ENCODE data around the gene EOLA1.
"Not testable (repeated sequence)": the region's sequence is repeated elsewhere in the genome, so short reads cannot be mapped to it uniquely, and the experiment has no call there.

EOLA1 gene

GRCh38 chrX:149540621-149541520 is at the start of gene EOLA1:
TSS of gene EOLA1 (plus strand) at chrX:149541012. CDS start at chrX:149545631, 4,619 bp downstream.
- DNase-seq = peak; percentile 88

DNA sequence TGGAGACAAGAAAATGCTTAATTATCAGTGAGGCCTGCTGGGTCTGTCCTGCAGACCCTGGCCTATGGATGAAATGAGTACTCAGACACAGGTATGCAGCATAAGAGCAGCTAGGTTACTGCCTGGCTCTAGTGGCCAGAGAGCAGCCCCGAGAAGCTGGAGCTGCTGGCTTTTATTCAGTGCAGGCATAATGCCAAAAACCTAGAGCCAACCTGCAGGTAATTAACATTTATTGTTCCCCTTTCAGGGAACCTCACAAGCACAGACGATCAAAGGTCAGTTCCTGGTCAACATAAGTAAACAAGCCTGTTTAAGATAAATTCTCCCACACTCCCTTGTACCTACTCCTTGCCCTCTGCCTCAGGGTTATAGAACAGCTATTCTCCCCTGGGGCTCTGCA is 49.0 kb upstream of the EOLA1 start:
- no peak for DNase-seq

DNA sequence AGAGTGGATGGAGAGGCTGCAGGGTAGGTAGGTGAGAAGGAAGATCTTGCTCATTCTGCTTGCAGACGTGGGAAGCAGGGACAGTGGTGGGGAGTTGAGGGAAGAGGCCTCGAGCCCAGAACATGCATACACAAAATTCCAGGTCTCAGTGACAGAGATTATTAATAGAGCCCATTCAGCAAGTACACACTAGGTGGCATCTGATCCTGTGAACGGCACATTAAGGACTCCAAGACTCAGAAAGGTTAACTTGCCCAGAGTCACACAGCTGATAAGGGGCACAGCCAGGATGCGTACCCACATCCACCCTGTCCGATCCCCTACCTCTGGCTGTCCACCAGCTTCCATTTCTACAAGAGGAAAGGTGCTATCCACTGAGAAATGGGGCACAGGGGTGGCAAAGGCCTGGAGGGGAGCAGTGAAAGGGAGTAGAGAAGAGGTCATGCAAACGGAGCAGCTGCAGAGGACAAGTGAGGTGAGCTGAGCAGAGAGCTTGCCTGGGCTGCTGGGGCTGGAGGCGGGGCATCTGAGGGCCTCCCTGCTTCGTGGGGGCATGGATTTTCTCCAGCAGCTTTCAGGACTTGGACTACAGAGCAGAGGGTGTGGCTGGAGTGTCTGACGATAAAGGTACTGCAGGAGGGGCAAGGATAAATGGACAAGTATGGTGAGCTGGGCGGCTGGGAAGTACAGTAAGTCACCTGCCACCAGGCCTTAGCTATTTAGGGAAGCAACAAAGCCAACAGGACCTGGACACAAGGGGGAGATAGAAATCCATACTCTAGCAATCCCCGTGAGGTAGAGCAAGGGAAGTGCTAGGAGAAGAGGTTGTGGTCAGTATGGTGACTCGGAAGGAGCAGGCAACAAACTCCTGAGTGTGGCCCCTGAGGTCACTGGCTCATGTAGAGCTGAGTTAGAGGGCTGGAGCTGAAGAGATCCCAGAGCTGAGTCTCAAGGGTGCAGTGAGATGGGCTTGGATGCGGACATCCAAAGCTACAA is 46.9 kb upstream of the EOLA1 start:
- DNase-seq = no peak

DNA sequence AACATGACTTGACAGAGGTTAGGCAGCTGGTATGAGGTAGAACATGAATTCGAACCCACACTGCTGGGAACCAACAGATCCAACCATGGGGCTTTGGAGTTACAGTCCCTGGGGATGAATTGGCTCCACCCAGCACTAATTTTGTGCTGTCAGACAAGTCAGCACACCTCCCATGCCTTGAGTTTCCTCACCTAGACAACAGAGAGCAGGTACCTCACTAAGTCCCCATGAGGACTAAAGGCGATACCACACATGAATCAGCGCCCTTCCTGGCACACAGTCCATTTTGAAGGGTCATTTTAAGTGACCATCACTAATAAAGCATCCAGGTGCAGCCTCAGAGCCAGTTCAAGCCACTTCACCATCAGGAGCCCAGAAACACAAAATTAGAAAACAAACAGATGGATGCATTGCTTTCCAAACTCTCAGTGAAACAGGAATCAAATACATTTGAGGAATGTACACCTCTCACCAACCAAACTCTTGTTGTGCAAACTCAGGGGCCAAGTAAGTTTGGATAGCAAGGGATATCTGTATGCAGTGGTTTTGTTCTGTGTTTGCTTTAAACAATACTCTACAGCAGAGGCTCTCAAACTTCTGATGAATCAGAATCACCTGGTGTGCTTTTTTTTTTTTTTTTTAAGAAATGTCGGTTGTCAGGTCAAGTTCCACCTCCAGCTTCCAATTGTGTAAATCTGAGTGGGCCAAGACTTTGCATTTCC is 45.8 kb upstream of the EOLA1 start:
- no peak for DNase-seq

GRCh38 chrX:149495573-149496071 is 45.2 kb upstream of the EOLA1 start:
- no peak for DNase-seq

GRCh38 chrX:149497054-149497453 is 43.8 kb upstream of the EOLA1 start:
- no peak for DNase-seq

- no peak for DNase-seq
These were observed 43.2 kb upstream of the EOLA1 start for GRCh38 chrX:149497626-149498025.

- no peak for DNase-seq
These were observed 42.0 kb upstream of the EOLA1 start for GRCh38 chrX:149498767-149499166.

- no peak for DNase-seq
These were observed 41.0 kb upstream of the EOLA1 start for GRCh38 chrX:149499766-149500165.

GRCh38 chrX:149502923-149503322 is 37.9 kb upstream of the EOLA1 start:
- not testable (repeated sequence) for DNase-seq

- DNase-seq = peak; percentile 48
These were observed 37.4 kb upstream of the EOLA1 start for GRCh38 chrX:149503446-149503845.

DNA sequence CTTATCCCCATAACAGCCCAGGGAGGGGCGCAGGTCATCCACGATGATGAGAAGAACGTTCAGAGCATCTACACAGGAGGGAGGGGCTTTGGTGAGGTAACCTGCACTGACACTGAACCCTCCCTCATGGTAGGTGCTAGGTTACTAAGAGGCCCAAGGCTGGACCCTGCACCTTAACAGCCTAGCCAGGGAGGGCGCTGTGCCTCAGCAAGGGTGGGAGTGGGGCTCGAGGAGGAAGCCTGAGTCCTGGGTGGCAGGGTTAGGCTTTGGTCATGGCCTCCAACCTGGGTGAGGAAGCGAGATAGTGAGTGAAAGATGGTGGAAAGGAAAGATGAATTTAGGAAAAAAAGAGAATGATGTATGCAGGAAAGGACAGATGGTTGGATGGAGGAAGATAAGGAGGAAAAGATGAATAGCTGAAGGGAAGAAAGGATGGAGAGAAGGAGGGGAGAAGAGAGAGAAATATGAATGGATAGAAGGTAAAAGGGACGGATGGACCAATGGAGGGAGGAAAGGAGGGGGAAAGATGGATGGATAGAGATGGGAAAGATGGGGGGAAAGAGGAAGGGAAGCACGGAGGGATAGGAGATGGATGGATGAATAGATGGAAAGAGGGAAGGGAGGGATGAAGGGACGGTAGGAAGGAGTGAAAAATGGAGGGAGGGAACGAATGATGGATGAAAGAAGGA is 36.4 kb upstream of the EOLA1 start:
- no peak for DNase-seq

DNA sequence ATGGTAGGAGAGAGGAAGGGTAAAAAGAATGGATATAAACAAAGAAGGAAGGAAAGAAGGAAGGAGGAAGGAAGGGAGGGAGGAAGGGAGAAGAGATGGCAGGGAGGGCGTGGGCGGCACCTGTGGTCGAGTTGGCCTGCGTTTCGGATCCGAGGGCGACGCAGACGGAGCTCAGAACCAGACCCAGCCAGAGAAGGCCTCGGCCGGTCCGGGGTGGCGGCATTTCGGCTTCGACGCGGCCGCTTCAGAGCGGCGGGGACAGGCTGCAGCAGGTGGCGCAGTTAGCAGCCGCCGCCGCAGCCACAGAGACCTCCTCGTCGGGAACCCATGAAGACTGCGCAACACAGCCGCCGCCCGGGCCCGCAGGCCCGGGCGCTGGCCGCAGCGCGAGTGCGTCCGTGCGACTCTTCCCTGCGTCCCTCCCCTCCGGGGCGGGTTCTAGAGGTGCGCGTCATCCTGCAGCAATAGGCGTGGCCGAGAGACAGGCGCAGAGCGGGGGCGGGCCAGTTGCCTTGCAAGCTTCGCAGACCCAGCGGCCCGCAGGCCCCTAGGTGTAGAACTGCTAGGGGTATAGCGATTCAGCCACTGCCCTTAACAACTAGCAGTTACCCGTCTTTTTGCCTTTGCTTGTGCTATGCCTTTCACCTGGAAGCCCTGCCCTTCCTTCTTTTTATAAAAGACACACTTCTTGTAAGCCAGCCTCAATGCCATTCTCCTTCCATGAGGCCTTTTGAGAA is 35.7 kb upstream of the EOLA1 start, which contains the start of gene IDS:
IDS (minus strand) TSS at position 392 of the 737 bp plus-strand sequence; CDS start at position 223, 169 bp downstream.
- DNase-seq = peak; percentile 64

DNA sequence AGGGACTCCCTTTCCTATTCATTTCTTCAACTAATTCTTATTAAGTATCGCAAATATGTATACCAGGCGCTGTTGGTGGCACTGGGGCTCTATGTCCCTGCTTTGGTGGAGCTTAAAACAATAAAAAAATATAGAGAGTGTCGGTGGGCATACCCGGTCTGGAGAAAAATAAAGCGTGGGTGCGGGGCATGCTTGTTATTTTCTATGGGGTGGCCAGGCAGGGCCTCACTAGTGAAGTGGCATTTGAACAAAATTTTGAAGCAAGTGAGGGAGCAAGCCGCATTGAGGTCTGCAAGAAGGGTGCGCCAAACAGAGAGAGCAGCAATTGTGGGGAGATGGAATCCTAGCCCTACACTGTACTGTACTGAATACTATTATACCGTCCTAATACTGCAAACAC is 35.1 kb upstream of the EOLA1 start:
- DNase-seq = no peak

GRCh38 chrX:149506349-149506748 is 34.5 kb upstream of the EOLA1 start:
- no peak for DNase-seq

DNA sequence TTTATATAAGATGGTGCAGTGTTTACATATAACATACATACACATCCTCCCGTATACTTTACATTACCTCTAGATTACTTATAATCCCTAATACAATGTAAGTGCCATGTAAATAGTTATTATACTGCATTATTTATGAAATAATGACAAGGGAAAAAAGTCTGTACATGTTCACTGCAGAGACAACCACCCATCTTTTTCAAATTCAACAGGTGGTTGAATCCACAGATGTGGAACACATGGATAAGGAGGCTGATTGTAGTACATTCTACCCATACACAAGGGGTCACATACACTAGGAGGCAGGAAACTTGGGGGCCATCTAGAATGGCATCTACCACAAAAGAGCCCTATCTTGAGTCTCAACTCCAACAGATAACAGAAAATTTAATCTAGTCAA is 32.3 kb upstream of the EOLA1 start:
- no peak for DNase-seq

DNA sequence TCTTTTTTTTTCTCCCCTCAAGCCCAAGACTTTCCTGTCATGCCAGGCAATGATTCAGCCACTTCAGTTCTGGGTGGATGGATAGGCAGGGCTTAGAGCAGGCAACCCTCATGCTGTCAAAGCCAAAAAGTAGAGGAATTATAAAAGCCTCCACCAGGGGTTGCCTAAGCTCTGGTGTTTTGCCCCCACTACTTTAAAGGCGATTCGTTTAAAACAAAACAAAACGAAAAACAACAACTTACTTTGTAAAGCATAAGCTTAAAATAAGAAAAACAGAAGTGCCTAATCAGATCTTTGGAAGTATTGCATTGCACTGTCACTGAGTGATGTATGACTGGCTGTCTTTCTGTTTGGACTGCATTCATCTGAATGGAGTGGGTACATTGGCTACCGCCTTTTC is 30.4 kb upstream of the EOLA1 start:
- DNase-seq = no peak

- no peak for DNase-seq
These were observed 29.7 kb upstream of the EOLA1 start for GRCh38 chrX:149511081-149511480.

DNA sequence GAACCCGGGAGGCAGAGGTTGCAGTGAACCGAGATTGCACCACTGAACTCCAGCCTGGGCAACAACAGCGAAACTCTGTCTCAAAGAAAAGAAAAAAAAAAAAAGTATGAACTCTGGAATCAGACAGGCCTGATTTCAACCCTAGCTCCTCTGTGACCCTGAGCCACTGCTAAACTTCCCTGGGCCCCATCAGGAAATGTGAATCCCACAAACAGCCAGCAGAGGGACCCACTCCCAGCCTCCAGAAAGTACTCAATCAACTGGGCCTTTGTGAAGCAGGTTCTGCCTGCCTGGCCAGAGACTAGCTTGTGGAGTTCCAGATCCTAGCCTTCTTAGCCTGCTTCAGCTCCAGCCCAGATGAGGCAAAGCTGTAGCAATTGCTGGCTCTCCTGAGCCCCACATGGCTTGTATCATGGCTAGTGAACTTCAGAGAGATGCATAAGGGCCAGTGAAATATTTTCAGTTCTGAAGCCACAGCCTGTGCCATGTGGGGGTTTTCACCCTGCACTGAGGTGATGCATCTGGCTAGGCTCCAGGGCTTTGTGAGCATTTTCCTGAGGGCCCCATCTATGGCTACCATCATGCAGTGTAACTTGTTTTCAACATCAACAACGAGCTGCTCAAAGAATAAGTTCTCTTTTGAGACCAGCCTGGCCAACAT is 28.5 kb upstream of the EOLA1 start:
- DNase-seq = peak; percentile 16

GRCh38 chrX:149513825-149514428 is 26.9 kb upstream of the EOLA1 start:
- peak; percentile 54 for DNase-seq

All from GF-D8 (cell line).